NCI-H524 treated with DMSO at 0.1 percent for 48 hours (cell line): ENCODE measurements around the gene SUGCT.
"Not testable (repeated sequence)": the region's sequence is repeated elsewhere in the genome, so short reads cannot be mapped to it uniquely, and the experiment has no call there.

Experiments
- DNase-seq: peaks from one replicate; lab custom pipeline; 2025; lab: John Stamatoyannopoulos, UW

The SUGCT gene

DNA sequence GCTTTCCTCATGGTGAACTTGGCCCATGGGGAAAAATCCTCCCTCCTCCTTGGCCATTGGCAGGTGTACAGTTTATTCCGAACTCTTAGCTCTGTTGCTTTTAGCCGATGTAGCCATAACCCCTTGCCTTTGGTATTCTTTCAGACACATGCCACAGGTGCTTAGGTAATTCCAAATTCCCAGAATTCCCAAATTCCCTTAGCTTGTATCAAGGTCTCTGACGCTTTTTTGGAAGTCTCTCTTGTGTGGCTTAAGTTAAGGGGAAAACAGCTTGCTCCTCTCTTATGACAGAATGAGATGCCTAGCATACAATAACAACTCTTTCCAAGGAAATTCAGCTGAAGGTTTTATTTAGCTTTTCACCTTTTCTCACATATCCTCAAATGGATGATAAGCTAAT is 68.0 kb downstream of the SUGCT start:
- DNase-seq = no peak

DNA sequence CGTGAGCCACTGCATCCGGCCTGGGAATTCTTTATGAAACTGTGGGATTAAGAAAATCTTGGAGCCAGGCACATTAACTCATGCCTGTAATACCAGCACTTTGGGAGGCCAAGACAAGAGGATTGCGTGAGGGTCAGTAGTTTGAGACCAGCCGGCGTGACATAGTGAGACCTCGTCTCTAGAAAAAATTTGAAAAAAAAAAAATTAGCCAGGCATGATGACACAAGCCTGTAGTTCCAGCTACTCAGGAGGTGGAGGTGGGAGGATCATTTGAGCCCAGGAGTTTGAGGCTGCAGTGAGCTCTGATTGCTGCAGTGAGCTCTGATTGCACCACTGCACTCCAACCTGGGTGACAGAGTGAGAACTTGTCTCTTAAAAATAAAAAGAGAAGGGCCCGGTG is 69.8 kb downstream of the SUGCT start:
- no peak for DNase-seq

DNA sequence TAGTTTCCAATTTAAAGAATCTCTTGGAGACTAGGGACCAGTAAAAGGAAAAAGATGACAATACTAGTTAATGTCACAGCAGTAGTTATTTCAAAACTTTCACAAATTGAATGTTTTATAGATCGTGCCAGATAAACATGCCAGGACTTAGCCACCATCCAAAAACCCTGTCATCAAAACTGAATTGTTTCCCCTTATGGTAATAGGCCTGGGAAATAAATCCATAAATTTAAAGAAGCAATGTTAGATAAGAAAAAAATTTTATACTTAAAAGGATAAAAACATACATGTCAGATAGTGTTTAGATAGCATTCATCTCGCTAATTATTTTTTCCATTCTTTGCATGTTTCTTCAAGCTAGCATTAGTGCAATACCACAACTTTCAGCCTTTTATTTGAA is 71.2 kb downstream of the SUGCT start:
- no peak for DNase-seq

DNA sequence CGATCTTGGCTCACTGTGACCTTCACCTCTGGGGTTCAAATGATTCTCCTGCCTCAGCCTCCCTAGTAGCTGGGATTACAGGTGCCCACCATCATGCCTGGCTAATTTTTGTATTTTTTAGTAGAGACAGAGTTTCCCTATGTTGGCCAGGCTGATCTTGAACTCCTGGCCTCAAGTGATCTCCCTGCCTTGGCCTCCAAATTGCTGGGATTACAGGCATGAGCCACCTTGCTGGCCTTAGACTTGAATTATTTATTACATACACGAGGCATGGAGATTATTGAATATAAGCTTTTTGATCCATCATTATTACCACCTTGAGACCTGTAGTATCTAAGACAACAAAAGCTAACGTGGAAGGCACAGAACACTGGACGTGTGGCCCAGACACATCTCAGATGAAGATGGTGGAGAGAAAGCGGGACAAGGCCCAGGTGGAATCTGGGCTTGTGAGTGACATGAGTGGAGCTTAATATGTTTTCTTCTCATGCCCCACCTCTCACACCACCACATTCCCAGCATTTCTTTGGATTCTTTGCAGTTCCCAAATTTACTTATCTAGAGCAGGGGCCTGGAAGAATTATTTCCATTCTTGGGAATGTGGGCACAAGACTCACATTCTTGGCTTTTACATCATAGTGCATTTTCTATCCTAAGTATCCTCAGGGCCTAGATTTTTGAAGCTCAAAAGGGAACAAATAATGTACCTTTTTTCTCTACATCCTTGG is 76.6 kb downstream of the SUGCT start:
- DNase-seq = no peak

DNA sequence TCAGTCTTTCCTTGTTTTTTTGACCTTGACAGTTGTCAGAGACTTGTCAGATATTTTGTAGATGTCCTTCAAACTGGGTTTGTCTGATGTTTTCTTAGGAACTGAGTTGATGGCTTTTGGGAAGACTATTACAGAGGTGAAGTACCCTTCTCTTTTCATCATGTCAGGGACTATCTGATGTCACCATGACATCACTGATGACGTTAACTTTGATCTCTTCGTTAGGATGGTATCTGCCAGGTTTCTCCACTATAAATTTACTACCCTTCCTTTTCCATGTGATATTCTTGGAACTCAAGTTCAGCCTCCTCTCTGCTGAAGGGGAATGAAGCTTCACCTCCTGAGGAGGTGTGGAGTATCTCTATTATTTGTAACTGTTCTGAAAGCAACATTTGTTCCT is 78.5 kb downstream of the SUGCT start:
- DNase-seq = no peak

DNA sequence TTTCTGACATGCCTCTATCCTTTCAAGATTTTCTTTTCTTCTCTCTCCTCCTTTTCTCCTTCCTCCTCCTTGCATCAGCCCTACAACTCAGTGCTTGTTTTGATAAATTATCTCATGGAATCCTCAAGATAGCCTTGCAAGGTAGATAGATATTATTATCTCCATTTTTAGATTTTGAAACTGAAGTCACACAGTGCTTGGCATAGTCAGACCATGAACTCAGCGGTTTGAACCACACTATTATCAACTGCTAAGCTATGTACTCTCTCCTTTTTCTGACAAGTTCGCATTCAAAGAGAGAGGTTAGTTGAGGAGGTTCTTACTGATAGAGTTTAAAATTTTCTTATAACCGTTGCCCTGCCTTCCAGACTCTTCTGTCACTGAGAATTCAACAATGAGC is 79.1 kb downstream of the SUGCT start:
- DNase-seq = no peak

DNA sequence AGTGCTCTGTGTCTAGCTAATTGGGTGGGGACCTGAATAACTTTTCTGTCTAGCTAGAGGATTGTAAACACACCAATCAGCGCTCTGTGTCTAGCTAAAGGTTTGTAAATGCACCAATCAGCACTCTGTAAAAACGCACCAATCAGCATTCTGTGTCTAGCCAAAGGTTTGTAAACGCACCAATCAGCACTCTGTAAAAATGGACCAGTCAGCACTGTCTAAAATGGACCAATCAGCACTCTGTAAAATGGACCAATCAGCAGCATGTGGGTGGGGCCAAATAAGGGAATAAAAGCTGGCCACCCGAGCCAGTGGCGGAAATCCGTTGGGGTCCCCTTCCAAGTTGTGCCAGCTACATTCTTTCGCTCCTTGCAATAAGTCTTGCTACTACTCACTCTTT is 83.8 kb downstream of the SUGCT start:
- DNase-seq = not testable (repeated sequence)

DNA sequence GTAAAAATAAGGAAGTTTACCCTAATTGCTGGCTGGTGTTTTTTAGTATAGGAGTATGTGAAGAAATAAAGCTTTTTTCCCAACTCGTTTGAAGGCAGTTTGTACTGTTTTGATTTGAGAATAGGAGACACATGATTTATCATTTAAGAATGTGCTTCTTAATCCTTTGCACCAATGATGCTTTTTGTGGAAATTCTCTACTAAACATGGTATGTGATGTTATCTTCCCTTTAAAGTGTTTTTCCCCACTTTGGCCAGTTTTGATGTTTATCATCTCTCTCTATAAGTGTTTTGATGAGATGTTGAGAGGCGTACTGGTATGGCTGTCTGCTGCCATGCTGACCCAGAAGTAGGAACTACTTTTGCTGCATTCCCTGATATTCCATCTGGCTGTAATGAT is 85.1 kb downstream of the SUGCT start:
- DNase-seq = no peak

DNA sequence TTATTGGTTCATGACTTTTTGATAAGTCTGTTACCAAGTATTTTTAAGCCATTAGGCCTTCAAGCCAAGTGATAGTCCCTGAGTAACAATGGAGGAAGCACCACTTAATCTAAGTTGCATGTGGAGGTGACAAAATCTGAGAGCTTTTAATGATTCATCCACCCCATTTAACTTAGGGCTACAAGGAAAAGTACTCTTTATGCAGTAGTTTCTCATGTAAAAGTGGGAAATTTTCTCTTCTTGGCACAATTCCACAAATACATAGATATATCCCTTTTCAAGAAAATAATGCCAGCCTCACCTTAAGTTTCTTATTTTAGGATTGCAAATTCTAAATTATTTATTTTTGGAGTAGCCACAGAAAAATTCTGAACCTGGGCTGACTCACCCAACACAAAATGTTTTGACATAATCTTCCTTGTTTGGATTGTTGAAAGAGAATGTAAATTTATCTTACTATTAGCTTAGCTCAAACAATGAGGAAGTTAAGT is 85.7 kb downstream of the SUGCT start:
- no peak for DNase-seq

DNA sequence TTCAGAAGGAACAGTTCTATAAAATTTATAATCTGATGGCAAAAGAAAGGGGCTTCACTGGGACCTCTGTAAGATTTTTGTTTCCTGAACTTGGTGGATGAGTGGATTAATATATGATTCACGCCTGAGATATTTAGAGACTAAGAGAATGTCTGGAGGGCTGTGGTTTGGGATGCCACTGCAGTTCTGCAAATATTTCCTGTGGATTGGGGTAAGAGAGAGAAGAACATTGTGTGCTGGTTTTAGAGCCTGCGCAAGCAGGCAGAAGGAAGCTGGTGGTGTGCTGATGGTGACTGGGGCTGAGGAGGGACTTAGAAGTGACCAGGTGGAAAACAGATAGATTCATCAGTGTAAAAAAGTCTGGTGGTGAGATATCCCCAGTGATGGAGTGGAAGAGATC is 87.0 kb downstream of the SUGCT start:
- DNase-seq = no peak

DNA sequence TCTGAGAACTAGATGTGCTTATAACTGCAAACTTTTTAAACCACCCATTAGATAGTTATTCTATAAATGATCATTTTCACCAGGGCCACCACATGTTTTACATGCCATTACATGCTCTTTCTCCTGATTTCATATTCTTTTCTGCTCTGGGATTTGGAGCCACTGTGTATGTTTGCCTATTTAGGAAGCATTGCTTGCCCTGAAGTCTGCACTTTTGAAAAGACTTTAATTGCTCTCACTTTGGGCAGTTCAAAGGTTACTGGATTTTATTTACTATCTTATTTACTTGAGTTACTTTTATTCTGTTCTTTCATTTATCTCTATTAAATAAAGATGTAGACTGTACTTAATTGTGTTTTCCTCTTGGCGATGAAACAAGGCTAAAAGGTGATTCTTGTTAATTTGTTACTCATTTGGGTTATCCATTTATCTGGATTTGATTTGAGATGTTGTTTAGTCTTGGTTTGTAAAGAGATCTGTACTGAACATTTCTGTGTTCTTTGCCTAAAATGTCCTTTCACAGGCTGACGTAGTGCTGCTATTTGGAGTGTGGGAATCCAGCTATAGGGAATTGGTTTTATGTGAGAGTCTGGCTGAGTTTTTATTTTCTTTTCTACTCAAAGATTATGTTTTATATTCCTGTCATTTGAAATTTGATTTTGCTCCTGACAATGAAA is 88.8 kb downstream of the SUGCT start:
- DNase-seq = no peak

DNA sequence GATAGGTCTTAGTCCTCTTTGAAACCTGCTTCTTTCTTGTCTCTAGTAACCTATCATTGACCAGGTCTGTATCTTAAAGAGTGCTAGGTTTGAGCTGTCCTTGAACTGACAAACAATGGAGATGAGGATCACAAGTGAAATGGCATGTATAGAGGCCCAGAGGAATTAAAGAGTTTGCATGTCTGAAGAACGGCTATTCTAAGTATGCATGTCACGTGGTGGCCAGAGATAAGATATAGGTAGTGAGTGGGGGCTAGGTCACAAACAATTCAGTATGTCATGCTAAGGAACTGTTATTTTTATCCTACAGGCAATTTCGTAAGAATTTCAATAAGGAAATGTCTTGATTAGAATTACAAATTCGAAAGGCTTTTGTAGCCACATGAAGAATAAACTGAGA is 95.3 kb downstream of the SUGCT start:
- DNase-seq = no peak

DNA sequence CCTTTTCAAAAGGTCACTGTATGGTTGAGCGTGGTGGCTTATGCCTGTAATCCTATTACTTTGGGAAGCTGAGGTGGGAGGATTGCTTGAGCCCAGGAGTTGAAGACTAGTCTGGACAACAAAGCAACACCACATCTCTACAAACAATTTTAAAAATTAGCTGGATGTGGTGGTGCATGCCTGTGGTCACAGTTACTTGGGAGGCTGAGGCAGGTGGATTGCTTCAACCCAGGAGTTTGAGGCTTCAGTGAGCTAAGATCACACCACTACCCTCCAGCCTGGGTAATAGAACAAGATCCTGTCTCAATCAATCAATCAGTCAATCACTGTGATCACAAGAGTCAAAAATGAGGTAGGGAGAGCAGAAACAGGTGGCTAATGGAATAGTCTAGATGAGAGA is 97.0 kb downstream of the SUGCT start:
- DNase-seq = no peak

DNA sequence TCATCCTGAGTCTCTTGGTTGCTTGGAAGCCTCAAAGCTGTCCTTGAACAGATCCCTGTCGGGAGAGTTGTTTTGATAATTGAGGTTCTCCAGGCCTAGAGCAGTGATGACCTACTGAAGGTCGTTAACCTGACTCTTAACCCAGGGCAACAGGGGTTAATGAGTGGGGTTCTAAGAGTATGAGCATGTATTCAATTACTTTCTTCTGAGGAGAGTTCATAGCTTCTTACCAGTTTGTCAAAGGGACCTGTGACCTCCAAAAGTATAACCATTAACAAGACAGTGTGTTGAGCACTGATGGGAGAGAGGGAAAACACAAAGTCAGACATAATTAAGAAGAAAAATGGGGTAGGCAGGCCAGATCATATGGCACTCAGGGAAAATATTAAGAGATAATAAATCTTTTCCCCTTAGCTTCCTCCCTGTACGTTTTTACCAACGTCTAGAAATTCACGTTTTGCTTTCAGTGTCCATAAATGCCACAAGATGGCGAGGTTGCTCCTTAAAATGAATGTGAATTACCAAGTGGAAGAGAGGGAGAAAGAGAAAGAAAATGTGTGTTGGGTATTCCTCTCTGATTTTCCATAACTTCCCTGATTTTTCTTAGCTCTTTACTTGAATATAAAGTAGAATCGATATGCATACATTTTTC is 97.6 kb downstream of the SUGCT start:
- DNase-seq = peak; percentile 8

DNA sequence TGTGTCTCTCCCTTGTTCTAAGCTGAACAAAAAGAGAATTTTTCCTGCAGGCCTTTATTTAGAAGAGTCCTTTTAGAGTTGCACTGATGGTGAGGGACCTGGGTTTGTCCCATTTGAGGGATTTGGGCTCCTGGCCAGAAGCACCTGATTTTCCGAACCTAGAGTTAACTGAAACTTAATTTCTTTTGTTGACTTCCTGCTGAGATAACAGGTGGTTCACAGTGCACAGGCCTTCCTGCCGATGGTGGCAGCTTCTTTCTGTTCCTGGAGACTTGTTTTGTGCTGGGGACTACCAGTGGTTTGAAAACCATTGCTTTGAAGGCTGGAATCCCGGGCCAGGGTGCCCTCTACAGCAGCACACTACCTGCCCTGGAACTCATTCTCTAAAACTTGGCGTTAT is 99.2 kb downstream of the SUGCT start:
- DNase-seq = no peak

DNA sequence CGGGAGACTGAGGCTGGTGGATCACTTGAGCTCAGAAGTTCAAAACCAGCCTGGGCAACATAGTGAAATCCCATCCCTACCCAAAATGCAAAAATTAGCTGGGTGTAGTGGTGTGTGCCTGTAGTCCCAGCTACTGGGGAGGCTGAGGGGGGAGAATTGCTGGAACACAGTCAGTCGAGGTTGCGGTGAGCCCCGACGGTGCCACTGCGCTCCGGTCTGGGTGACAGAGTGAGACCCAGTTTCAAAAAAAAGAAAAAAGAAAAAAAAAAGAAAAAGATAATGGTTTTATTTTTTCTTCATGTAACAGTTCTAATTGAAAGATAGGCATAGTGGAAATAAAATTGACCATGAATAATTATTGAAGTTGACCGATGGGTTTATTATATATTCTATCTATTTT is 99.9 kb downstream of the SUGCT start:
- no peak for DNase-seq

DNA sequence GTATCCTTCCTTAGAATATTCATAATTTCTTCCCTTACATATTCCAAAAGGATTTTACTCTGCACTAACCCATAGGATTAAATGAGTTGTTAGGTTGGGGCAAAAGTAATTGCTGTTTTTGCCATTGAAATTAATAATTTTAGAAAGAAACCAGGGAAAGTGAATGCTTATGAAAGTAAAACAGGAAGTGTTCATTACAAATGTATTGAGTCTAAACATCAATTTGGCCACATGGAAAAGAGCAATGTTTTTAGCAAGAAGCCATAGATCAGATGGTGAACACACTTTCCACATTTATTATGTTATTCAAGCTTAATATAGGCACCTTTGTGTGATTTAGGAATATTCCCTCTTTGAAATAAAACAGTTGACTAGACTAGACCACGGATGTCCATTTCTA is 102.9 kb downstream of the SUGCT start:
- no peak for DNase-seq

DNA sequence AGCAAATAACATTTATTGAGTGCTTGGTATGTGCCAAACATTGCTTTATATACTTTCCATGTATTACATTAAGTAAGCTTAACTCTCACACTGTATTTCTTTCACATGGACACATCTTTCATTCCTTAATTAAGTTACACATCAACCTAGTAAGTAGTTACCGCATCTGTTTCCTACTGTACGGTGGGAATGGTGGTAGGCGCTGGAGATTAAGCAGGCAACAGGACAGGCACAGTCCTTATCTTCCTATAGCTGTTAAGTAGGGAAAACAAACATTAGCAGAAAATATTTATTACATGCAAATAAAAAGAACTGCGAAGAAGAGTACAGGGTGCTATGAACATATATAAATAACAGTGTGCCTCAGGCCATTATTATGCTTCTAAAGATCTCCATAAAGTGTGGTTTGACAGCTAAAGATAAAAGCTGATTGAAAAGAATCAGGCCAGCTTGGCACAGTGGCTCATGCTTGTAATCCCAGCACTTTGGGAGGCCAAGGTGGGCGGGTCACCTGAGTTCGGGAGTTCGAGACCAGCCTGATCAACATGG is 105.0 kb downstream of the SUGCT start:
- DNase-seq = no peak

DNA sequence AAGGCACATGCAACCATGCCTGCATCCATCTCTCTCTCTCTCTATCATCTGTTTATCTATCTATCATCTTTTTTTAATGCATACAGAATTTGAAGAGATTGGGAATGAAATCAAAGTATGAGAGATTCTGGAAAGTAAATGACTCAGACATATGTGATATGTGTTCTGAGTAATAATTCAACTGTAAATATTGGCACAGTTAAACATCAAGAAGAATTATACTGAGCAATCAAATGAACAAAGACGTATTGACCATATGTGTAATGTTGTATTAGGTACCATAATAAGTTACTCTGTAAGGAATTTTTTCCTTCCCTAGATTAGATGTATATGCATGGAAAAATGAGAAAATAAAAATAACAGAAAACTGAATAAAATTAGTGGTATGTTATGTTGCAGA is 108.3 kb downstream of the SUGCT start:
- DNase-seq = no peak

DNA sequence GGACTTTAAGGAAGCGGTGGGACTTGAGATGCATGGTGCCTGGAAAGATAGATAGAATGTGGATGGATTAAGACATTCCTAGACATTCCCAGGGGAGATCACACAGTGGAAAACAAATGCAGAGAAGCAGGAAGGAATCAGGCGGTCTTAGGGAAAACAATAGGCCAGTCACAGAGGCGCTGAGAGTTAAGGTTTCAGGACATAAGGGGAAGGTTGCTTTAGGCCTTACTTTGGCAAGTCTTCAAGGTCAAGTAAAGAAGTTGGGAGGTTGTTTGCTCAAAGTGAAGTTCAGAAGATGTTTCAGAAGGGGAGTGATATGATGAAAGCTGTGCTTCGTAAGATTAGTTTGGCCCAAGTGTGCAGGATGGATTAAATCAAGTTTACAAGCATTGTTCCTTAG is 109.4 kb downstream of the SUGCT start:
- no peak for DNase-seq

DNA sequence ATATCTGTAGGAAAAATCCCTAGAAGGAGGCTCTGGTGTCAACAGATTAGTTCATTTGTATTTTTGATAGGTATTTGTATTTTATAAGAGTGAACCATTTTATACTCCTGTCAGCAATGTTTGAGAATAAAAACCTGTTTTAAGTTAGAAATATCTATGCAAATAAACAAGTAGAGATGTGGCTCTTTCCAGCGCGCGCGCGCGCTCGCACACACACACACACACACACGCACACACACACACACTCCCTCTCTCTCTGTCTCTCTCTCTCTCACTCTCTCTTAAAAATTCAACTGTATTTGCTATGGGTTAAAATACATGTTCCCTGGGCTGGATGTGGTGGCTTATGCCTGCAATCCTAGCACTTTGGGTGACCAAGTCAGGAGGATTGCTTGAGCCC is 113.9 kb downstream of the SUGCT start:
- DNase-seq = no peak

DNA sequence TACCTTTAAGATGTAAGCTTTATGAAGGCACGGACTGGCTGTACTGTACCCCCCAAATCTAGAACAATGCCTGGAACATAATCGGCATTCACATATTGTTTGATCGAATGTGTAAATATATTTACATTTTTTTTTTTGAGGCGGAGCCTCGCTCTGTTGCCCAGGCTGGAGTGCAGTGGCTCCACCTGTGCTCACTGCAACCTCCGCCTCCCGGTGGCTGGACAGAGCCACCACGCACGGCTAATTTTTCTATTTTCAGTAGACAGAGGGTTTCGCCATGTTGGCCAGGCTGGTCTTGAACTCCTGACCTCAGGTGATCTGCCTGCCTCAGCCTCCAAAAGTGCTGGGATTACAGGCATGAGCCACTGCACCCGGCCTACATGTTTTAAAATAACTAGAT is 118.6 kb downstream of the SUGCT start:
- DNase-seq = not testable (repeated sequence)

DNA sequence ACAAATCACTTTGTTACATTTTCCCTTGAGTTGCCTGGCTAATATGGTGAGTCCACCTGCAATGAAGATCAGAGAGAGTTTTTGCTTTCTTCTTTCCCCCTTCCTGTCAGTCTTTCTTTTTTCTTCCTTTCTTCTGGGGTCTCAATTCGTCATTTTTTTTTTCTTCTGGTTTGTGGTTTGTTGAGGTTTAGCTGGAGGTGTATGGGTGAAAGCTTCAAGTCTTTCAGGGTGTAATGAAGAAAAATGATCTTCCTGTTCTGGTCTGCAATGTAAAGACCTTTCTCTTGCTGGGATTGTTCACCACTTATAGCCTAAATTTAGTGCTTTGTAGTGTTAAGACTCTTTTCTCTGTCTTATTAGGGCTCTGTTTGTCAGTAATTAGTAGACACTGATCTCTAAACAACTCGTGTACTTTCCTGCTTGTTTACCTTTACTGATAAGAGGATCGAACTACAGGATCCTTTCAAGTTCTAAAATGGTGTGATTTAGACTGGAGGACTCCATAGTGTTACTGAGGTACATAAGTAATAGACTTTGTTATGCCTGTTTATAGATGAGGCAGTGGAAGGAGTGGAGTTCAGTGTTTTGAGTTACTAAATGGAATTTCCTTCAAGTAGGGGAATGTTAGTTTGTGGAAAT is 129.1 kb downstream of the SUGCT start:
- no peak for DNase-seq
